Measurements from ENCODE around the gene UNC5CL.

Gene UNC5CL

GRCh38 chr6:41063884-41064285 is 24.9 kb upstream of the UNC5CL start:
- no peak overlapping the region for H3K4me3 ChIP-seq (ENCODE audit: low read length in 2 of 2)
- peaks cover 27 to 30% of the 10 kb centered on the region in 2 donors for H3K36me3 ChIP-seq (ENCODE audit: control insufficient read depth in 2 of 2, insufficient read depth in 2 of 2, low read length in 2 of 2)
- H3K9me3 ChIP-seq (ENCODE audit: control insufficient read depth in 2 of 2, low read length in 2 of 2): no peaks in the 10 kb centered on the region
- no peak overlapping the region for H3K9ac ChIP-seq (ENCODE audit: low read length in 2 of 2)
- peak overlapping the region; percentile 38 for H3K27ac ChIP-seq (ENCODE audit: low read length)
- H3K27me3 ChIP-seq (ENCODE audit: control insufficient read depth in 1 of 2, insufficient read depth in 2 of 2, low read length in 2 of 2): no peaks in the 10 kb centered on the region
- H3K4me1 ChIP-seq (ENCODE audit: control insufficient read depth, insufficient read depth, low read length): peaks cover 7% of the 10 kb centered on the region

GRCh38 chr6:41062056-41062455 is 23.0 kb upstream of the UNC5CL start:
- H3K27ac ChIP-seq (ENCODE audit: low read length): no peak overlapping the region
- H3K4me3 ChIP-seq (ENCODE audit: low read length in 2 of 2): no peak overlapping the region
- peaks cover 21% of the 10 kb centered on the region for H3K4me1 ChIP-seq (ENCODE audit: control insufficient read depth, insufficient read depth, low read length)

GRCh38 chr6:41061196-41061726 is 22.2 kb upstream of the UNC5CL start:
- H3K9ac ChIP-seq (ENCODE audit: low read length in 2 of 2): no peak overlapping the region
- H3K27ac ChIP-seq (ENCODE audit: low read length): no peak overlapping the region
- H3K9me3 ChIP-seq (ENCODE audit: control insufficient read depth in 2 of 2, low read length in 2 of 2): no peaks in the 10 kb centered on the region
- H3K36me3 ChIP-seq (ENCODE audit: control insufficient read depth in 2 of 2, insufficient read depth in 2 of 2, low read length in 2 of 2): peaks cover 15 to 17% of the 10 kb centered on the region in 2 donors
- H3K27me3 ChIP-seq (ENCODE audit: control insufficient read depth in 1 of 2, insufficient read depth in 2 of 2, low read length in 2 of 2): no peaks in the 10 kb centered on the region
- H3K4me3 ChIP-seq (ENCODE audit: low read length in 2 of 2): peak overlapping the region in 1 of 2 donors; percentile 9
- peaks cover 29% of the 10 kb centered on the region for H3K4me1 ChIP-seq (ENCODE audit: control insufficient read depth, insufficient read depth, low read length)

More at GRCh38 chr6:41062056-41062455, 23.0 kb upstream of the UNC5CL start:
- H3K36me3 ChIP-seq (ENCODE audit: control insufficient read depth in 2 of 2, insufficient read depth in 2 of 2, low read length in 2 of 2): peaks cover 16 to 17% of the 10 kb centered on the region in 2 donors
- no peaks in the 10 kb centered on the region for H3K9me3 ChIP-seq (ENCODE audit: control insufficient read depth in 2 of 2, low read length in 2 of 2)
- H3K27me3 ChIP-seq (ENCODE audit: control insufficient read depth in 1 of 2, insufficient read depth in 2 of 2, low read length in 2 of 2): no peaks in the 10 kb centered on the region
- H3K9ac ChIP-seq (ENCODE audit: low read length in 2 of 2): no peak overlapping the region

- peaks cover 46% of the 10 kb centered on the region for H3K4me1 ChIP-seq (ENCODE audit: control insufficient read depth, insufficient read depth, low read length)
- no peaks in the 10 kb centered on the region for H3K9me3 ChIP-seq (ENCODE audit: control insufficient read depth in 2 of 2, low read length in 2 of 2)
- H3K27ac ChIP-seq (ENCODE audit: low read length): peak overlapping the region; percentile 55
- H3K4me3 ChIP-seq (ENCODE audit: low read length in 2 of 2): no peak overlapping the region
- no peaks in the 10 kb centered on the region for H3K27me3 ChIP-seq (ENCODE audit: control insufficient read depth in 1 of 2, insufficient read depth in 2 of 2, low read length in 2 of 2)
- peaks cover 11% of the 10 kb centered on the region in 2 donors for H3K36me3 ChIP-seq (ENCODE audit: control insufficient read depth in 2 of 2, insufficient read depth in 2 of 2, low read length in 2 of 2)
- H3K9ac ChIP-seq (ENCODE audit: low read length in 2 of 2): no peak overlapping the region
Observed at GRCh38 chr6:41059556-41059955, 20.5 kb upstream of the UNC5CL start.

GRCh38 chr6:41058783-41059181 is 19.8 kb upstream of the UNC5CL start:
- Histone ChIP-seq H3K4me1 (ENCODE audit: control insufficient read depth, insufficient read depth, low read length) (peaks cover 51% of the 10 kb centered on the region), H3K36me3 (ENCODE audit: control insufficient read depth in 2 of 2, insufficient read depth in 2 of 2, low read length in 2 of 2) (peaks cover 6 to 7% of the 10 kb centered on the region in 2 donors), H3K9ac (ENCODE audit: low read length in 2 of 2) (no peak overlapping the region), H3K4me3 (ENCODE audit: low read length in 2 of 2) (no peak overlapping the region), H3K27ac (ENCODE audit: low read length) (peak overlapping the region; percentile 55), H3K27me3 (ENCODE audit: control insufficient read depth in 1 of 2, insufficient read depth in 2 of 2, low read length in 2 of 2) (no peaks in the 10 kb centered on the region), H3K9me3 (ENCODE audit: control insufficient read depth in 2 of 2, low read length in 2 of 2) (no peaks in the 10 kb centered on the region)

GRCh38 chr6:41056768-41057490 is 17.9 kb upstream of the UNC5CL start:
- Histone ChIP-seq H3K4me1 (ENCODE audit: control insufficient read depth, insufficient read depth, low read length) (peaks cover 63% of the 10 kb centered on the region), H3K9ac (ENCODE audit: low read length in 2 of 2) (peak overlapping the region in 1 of 2 donors; percentile 17), H3K27ac (ENCODE audit: low read length) (peak overlapping the region; percentile 88)

GRCh38 chr6:41055149-41055548 is 16.1 kb upstream of the UNC5CL start:
- no peaks in the 10 kb centered on the region for H3K27me3 ChIP-seq (ENCODE audit: control insufficient read depth in 1 of 2, insufficient read depth in 2 of 2, low read length in 2 of 2)
- H3K36me3 ChIP-seq (ENCODE audit: control insufficient read depth in 2 of 2, insufficient read depth in 2 of 2, low read length in 2 of 2): no peaks in the 10 kb centered on the region
- H3K9ac ChIP-seq (ENCODE audit: low read length in 2 of 2): peak overlapping the region in 1 of 2 donors; percentile 29
- H3K4me3 ChIP-seq (ENCODE audit: low read length in 2 of 2): peak overlapping the region in 1 of 2 donors; percentile 35
- peaks cover 56% of the 10 kb centered on the region for H3K4me1 ChIP-seq (ENCODE audit: control insufficient read depth, insufficient read depth, low read length)
- peak overlapping the region; percentile 88 for H3K27ac ChIP-seq (ENCODE audit: low read length)
- no peaks in the 10 kb centered on the region for H3K9me3 ChIP-seq (ENCODE audit: control insufficient read depth in 2 of 2, low read length in 2 of 2)

More at GRCh38 chr6:41056768-41057490, 17.9 kb upstream of the UNC5CL start:
- H3K9me3 ChIP-seq (ENCODE audit: control insufficient read depth in 2 of 2, low read length in 2 of 2): no peaks in the 10 kb centered on the region
- H3K36me3 ChIP-seq (ENCODE audit: control insufficient read depth in 2 of 2, insufficient read depth in 2 of 2, low read length in 2 of 2): peaks cover 3 to 4% of the 10 kb centered on the region in 2 donors
- H3K4me3 ChIP-seq (ENCODE audit: low read length in 2 of 2): peak overlapping the region in 1 of 2 donors; percentile 6
- no peaks in the 10 kb centered on the region for H3K27me3 ChIP-seq (ENCODE audit: control insufficient read depth in 1 of 2, insufficient read depth in 2 of 2, low read length in 2 of 2)

- H3K9ac ChIP-seq (ENCODE audit: low read length in 2 of 2): no peak overlapping the region
- no peaks in the 10 kb centered on the region for H3K36me3 ChIP-seq (ENCODE audit: control insufficient read depth in 2 of 2, insufficient read depth in 2 of 2, low read length in 2 of 2)
- H3K9me3 ChIP-seq (ENCODE audit: control insufficient read depth in 2 of 2, low read length in 2 of 2): no peaks in the 10 kb centered on the region
- no peaks in the 10 kb centered on the region for H3K27me3 ChIP-seq (ENCODE audit: control insufficient read depth in 1 of 2, insufficient read depth in 2 of 2, low read length in 2 of 2)
- H3K4me1 ChIP-seq (ENCODE audit: control insufficient read depth, insufficient read depth, low read length): peaks cover 61% of the 10 kb centered on the region
- H3K27ac ChIP-seq (ENCODE audit: low read length): peak overlapping the region; percentile 88
- peak overlapping the region in 1 of 2 donors; percentile 27 for H3K4me3 ChIP-seq (ENCODE audit: low read length in 2 of 2)
Observed at GRCh38 chr6:41054511-41054910, 15.5 kb upstream of the UNC5CL start.

GRCh38 chr6:41053041-41053440 is 14.0 kb upstream of the UNC5CL start, which contains the start of gene APOBEC2:
APOBEC2 (plus strand) TSS chr6:41053202; CDS start chr6:41053348, 146 bp downstream.
- Histone ChIP-seq H3K27me3 (ENCODE audit: control insufficient read depth in 1 of 2, insufficient read depth in 2 of 2, low read length in 2 of 2) (no peaks in the 10 kb centered on the region), H3K4me3 (ENCODE audit: low read length in 2 of 2) (peak within 1 kb of the TSS in 1 of 2 donors; percentile 27), H3K27ac (ENCODE audit: low read length) (peak within 1 kb of the TSS; percentile 88), H3K36me3 (ENCODE audit: control insufficient read depth in 2 of 2, insufficient read depth in 2 of 2, low read length in 2 of 2) (no peaks in the 10 kb centered on the region), H3K9me3 (ENCODE audit: control insufficient read depth in 2 of 2, low read length in 2 of 2) (no peaks in the 10 kb centered on the region), H3K4me1 (ENCODE audit: control insufficient read depth, insufficient read depth, low read length) (peaks cover 62% of the 10 kb centered on the region), H3K9ac (ENCODE audit: low read length in 2 of 2) (no peak within 1 kb of the TSS)

- Histone ChIP-seq H3K9me3 (ENCODE audit: control insufficient read depth in 2 of 2, low read length in 2 of 2) (no peaks in the 10 kb centered on the region), H3K9ac (ENCODE audit: low read length in 2 of 2) (no peak overlapping the region), H3K36me3 (ENCODE audit: control insufficient read depth in 2 of 2, insufficient read depth in 2 of 2, low read length in 2 of 2) (no peaks in the 10 kb centered on the region), H3K4me1 (ENCODE audit: control insufficient read depth, insufficient read depth, low read length) (peaks cover 53% of the 10 kb centered on the region), H3K27ac (ENCODE audit: low read length) (no peak overlapping the region), H3K4me3 (ENCODE audit: low read length in 2 of 2) (no peak overlapping the region), H3K27me3 (ENCODE audit: control insufficient read depth in 1 of 2, insufficient read depth in 2 of 2, low read length in 2 of 2) (no peaks in the 10 kb centered on the region)
Observed at GRCh38 chr6:41051873-41052272, 12.9 kb upstream of the UNC5CL start.

GRCh38 chr6:41050536-41050935 is 11.5 kb upstream of the UNC5CL start:
- peaks cover 39% of the 10 kb centered on the region for H3K4me1 ChIP-seq (ENCODE audit: control insufficient read depth, insufficient read depth, low read length)
- H3K36me3 ChIP-seq (ENCODE audit: control insufficient read depth in 2 of 2, insufficient read depth in 2 of 2, low read length in 2 of 2): no peaks in the 10 kb centered on the region
- no peak overlapping the region for H3K4me3 ChIP-seq (ENCODE audit: low read length in 2 of 2)
- H3K27me3 ChIP-seq (ENCODE audit: control insufficient read depth in 1 of 2, insufficient read depth in 2 of 2, low read length in 2 of 2): no peaks in the 10 kb centered on the region
- no peaks in the 10 kb centered on the region for H3K9me3 ChIP-seq (ENCODE audit: control insufficient read depth in 2 of 2, low read length in 2 of 2)
- H3K9ac ChIP-seq (ENCODE audit: low read length in 2 of 2): no peak overlapping the region
- H3K27ac ChIP-seq (ENCODE audit: low read length): no peak overlapping the region

All from stomach smooth muscle (tissue), 2 donors.